Testis (tissue), 2 donors: Measurements from ENCODE around the gene AGPAT2.

Experiments used
- CTCF ChIP-seq, 3 experiments: fragments of 450-650 bp in 2 of 3; fragments of 200-600 bp in 1 of 3; sonication (generic) in 1 of 3; IDR thresholded peaks; one replicate each; pipeline ENCODE4 v1.5.1; 2016 to 2019; ENCODE audit warnings: antibody characterized with exemption in 3 of 3, mild to moderate bottlenecking in 2 of 3, moderate library complexity in 1 of 3
- POLR2A ChIP-seq: fragments of 450-650 bp; IDR thresholded peaks from one replicate; pipeline ENCODE4 v1.6.1; 2017; ENCODE audit warnings: antibody characterized with exemption, mild to moderate bottlenecking, moderate library complexity

GRCh38 chr9:136681029-136681428, 6.2 kb downstream of the AGPAT2 start:
- TF ChIP-seq CTCF (IDR thresholded peaks at IDR 0.05), result no peak
- no peak for TF ChIP-seq POLR2A
